BJ (cell line): ENCODE measurements around the gene C12orf57. TPM values are rescaled to one million over a fixed set of nuclear protein-coding genes. Genes with fewer than 3 reads are reported as not detected.

ENCODE experiments used
- CTCF ChIA-PET: fragments of 350-600 bp; formaldehyde crosslinking; extraction: SDS; loops from one replicate; lab custom pipeline; 2021; ENCODE audit warnings: antibody characterized with exemption, inconsistent platforms; lab: Yijun Ruan, JAX
- POLR2A ChIA-PET: fragments of 300-600 bp; sonication (Branson Sonifier 250); formaldehyde crosslinking; extraction: SDS; loops from one replicate; lab custom pipeline; 2021; ENCODE audit warnings: antibody characterized with exemption; lab: Charles Lee
- DNase-seq: peaks from one replicate; pipeline ENCODE4 v3.0.0-alpha.2; 2011; ENCODE audit warnings: low read depth
- H3K27me3 ChIP-seq: 2 replicates; pipeline ENCODE4 v1.6.0; 2011; ENCODE audit warnings: low read length; ENCODE audit not compliant: control insufficient read depth, insufficient read depth
- H3K36me3 ChIP-seq: 2 replicates; pipeline ENCODE4 v1.5.1; 2011; ENCODE audit warnings: low read length; ENCODE audit not compliant: control insufficient read depth, insufficient read depth
- H3K4me3 ChIP-seq: 2 replicates; pipeline ENCODE4 v1.5.1; 2011; ENCODE audit warnings: low read depth, mild to moderate bottlenecking, control low read depth, low read length
- polyA plus RNA-seq: library from polyadenylated mRNA; depleted of rRNA; stranded (reverse); fragments of >200 nt; gene quantifications from 2 replicates; pipeline ENCODE4 v1.2.3, GENCODE V29; 2011; rRNA removed
- small RNA-seq: library from RNA; depleted of rRNA; stranded (forward); fragments of <200 nt; gene quantifications from one replicate; pipeline ENCODE3, GENCODE V24; 2012; ENCODE audit warnings: low replicate concordance, low read depth; ENCODE audit not compliant: insufficient read length
- TF ChIP-seq, protein P1 (sequence below): IDR thresholded peaks from 2 replicates; pipeline ENCODE4 v1.5.1; 2011; ENCODE audit warnings: low read depth, mild to moderate bottlenecking, control low read depth, inconsistent platforms, low read length, moderate library complexity; ENCODE audit not compliant: insufficient read depth

Gene C12orf57
- polyA plus RNA-seq, 1 experiment, result 709 TPM

DNA sequence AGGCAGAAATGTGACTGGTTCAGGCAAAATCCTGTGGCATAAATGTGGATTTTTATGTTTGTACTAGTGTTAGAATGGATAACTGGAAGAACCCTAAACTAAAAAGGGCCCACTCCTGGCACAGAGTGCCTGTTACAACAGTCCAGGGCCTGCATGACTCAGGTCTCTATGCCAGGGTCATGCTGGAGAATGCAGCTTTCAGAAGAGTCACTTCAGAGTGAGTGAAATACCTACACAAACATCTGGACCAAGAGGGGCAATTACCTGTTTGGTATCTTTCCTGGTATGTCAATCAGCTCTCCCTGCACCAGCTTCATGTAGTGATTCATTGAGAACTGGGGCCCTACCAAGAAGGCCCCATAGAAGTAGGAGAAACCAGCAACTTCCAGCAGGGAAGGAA is 36.9 kb downstream of the C12orf57 start:
- DNase-seq, result no peak
- POLR2A ChIA-PET, result no interaction called here

DNA sequence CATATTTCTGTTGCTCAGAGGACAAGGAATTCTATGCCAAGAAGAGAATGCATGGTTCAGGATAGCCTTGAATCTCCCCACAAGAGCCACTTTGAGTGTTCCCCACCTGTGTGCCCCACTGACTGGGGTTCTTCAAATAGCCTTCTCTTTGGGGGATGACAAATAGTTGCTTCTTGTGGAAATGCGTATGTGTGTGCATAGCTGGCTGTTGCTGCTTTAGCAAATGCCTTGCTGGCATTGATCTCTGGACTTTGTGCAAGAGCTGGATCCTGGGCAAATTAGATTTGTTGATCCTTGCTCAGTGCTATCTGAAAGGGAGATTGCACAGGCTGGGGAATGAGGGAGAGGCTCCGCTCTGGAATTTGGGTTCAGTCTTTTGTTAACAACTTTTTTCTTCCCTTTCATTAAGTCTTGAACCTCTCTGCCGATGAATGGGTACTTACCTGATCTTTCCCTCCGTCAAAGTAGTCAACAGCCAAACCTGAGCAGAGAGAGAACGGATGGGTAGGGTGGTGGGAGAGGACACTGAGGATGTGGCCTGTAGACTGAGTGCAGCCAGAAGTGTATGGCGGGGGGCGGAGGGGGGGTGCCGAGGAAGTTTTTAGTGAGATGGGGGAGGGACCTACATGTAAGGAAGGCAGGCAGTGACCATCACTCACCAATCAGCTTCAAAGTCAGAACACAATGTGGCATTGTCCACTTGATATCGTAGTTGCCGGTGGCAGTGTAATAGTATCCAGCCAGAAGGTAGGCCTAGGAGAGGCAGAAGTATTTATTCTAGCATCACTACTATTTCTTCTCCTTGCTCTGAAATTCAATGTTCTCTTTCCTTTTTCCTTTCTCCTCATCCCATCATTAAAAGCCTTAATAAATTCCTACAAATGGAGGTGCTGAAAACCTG is 37.6 kb downstream of the C12orf57 start:
- Histone ChIP-seq H3K36me3 (peaks cover 11% of the 10 kb centered on the region), H3K4me3 (no peak overlapping the region), H3K27me3 (no peaks in the 10 kb centered on the region)
- ChIA-PET CTCF (no interaction called here), POLR2A (no interaction called here)
- DNase-seq, result no peak
- TF ChIP-seq, protein P1, sequence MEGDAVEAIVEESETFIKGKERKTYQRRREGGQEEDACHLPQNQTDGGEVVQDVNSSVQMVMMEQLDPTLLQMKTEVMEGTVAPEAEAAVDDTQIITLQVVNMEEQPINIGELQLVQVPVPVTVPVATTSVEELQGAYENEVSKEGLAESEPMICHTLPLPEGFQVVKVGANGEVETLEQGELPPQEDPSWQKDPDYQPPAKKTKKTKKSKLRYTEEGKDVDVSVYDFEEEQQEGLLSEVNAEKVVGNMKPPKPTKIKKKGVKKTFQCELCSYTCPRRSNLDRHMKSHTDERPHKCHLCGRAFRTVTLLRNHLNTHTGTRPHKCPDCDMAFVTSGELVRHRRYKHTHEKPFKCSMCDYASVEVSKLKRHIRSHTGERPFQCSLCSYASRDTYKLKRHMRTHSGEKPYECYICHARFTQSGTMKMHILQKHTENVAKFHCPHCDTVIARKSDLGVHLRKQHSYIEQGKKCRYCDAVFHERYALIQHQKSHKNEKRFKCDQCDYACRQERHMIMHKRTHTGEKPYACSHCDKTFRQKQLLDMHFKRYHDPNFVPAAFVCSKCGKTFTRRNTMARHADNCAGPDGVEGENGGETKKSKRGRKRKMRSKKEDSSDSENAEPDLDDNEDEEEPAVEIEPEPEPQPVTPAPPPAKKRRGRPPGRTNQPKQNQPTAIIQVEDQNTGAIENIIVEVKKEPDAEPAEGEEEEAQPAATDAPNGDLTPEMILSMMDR, result no peak

More for the DNA sequence above, 36.9 kb downstream of the C12orf57 start:
- CTCF ChIA-PET, result no interaction called here
- Histone ChIP-seq H3K27me3 (no peaks in the 10 kb centered on the region), H3K36me3 (peaks cover 11% of the 10 kb centered on the region), H3K4me3 (no peak overlapping the region)
- TF ChIP-seq, protein P1, result no peak

DNA sequence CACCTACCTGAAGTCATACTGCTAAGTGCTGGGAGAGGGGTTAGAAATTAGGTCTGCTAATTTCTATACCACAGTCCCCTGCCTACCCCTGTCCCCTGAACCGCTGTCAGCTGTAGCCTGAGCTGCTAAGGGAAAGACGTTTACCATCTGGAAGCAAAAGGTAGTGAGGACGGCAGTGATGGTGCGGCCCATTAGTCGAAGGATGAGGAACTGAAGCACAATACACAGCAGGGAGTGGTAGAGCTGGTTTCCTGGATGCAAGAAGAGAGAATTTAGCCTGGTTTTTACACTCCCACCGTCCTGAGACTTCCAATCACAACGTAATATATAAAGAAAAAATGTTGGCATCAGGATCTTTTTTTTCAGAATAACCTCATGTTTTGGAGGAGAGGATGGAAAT is 38.7 kb downstream of the C12orf57 start:
- Histone ChIP-seq H3K27me3 (no peaks in the 10 kb centered on the region), H3K4me3 (no peak overlapping the region), H3K36me3 (peaks cover 6% of the 10 kb centered on the region)
- TF ChIP-seq, protein P1, result no peak
- DNase-seq, result no peak
- ChIA-PET CTCF (no interaction called here), POLR2A (no interaction called here)

DNA sequence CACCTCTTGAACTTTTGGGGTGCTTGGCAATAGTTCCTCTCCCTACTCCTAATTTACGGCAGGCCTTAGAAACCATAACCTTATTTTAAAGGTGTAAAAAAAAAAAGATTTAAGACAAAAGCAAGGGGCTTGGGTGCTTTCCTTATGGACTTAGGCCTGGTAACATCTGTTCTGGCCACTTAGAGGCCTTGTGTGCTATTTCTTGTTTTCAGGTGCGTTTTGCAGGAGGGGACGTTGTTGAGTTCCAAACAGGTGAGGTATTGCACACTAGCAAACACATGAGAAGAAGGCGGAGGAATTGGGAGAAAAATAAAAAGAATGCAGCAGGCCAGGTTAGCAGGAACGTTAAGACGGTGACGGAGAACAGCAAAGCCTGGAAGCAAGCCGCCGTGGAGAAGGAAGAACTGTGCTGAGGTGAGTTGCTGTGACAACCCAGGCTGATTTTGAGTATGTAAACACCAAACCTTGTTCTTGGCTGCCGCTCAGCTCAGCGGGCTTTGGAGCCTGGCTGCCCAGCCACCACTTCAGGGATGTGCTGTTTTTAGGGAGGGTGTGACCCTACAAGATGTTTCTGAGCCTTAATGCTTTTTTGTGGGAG is 44.2 kb downstream of the C12orf57 start:
- Histone ChIP-seq H3K36me3 (peaks cover 4% of the 10 kb centered on the region; the same call in 1 of the 2 replicates), H3K4me3 (no peak overlapping the region), H3K27me3 (no peaks in the 10 kb centered on the region)
- no peak for DNase-seq
- POLR2A ChIA-PET, result no interaction called here
- CTCF ChIA-PET, result no interaction called here
- TF ChIP-seq, protein P1, result no peak

Small RNAs within 50 kb of the gene (small RNA-seq; reads per million reads assigned to genes)
- gene MIR141, result 13.3 reads per million, percentile 79 among the genes with 10 or more reads in this experiment
- 7.4 reads per million, percentile 71 among the genes with 10 or more reads in this experiment for gene MIR200C
- not detected for gene RNU7-1
- not detected for gene SCARNA12

Other genes with a start within 250 kb of the C12orf57 start
- 0.44 and 0.59 TPM in 2 replicates for gene PIANP, start 243.2 kb upstream of the C12orf57 start, polyA plus RNA-seq
- 128 and 200 TPM in 2 replicates for gene COPS7A, start 220.0 kb upstream of the C12orf57 start, polyA plus RNA-seq
- 287 and 345 TPM in 2 replicates for gene MLF2, start 190.9 kb upstream of the C12orf57 start, polyA plus RNA-seq
- gene PTMS, start 177.7 kb upstream of the C12orf57 start, polyA plus RNA-seq, result 234 and 241 TPM in 2 replicates
- 0.28 and 0.50 TPM in 2 replicates for gene LAG3, start 171.5 kb upstream of the C12orf57 start, polyA plus RNA-seq
- gene CD4, start 154.5 kb upstream of the C12orf57 start, polyA plus RNA-seq, result 0.33 and 0.42 TPM in 2 replicates
- 3.3 and 6.6 TPM in 2 replicates for gene GPR162, start 122.2 kb upstream of the C12orf57 start, polyA plus RNA-seq
- gene P3H3, start 115.6 kb upstream of the C12orf57 start, polyA plus RNA-seq, result 40.9 and 71.6 TPM in 2 replicates
- gene GNB3, start 103.1 kb upstream of the C12orf57 start, polyA plus RNA-seq, result 3.3 and 5.3 TPM in 2 replicates
- gene CDCA3, start 92.7 kb upstream of the C12orf57 start, polyA plus RNA-seq, result 39.2 and 57.1 TPM in 2 replicates
- 52.9 and 90.0 TPM in 2 replicates for gene USP5, start 91.9 kb upstream of the C12orf57 start, polyA plus RNA-seq
- gene TPI1, start 76.5 kb upstream of the C12orf57 start, polyA plus RNA-seq, result 2,446 and 2,656 TPM in 2 replicates
- gene SPSB2, start 70.7 kb upstream of the C12orf57 start, polyA plus RNA-seq, result 5.0 and 7.3 TPM in 2 replicates
- 12.7 and 13.3 TPM in 2 replicates for gene LRRC23, start 39.2 kb upstream of the C12orf57 start, polyA plus RNA-seq
- gene ENO2, start 29.4 kb upstream of the C12orf57 start, polyA plus RNA-seq, result 27.9 and 29.7 TPM in 2 replicates
- 13.0 and 15.9 TPM in 2 replicates for gene ATN1, start 16.1 kb upstream of the C12orf57 start, polyA plus RNA-seq
- not detected in 2 replicates for gene RNU7-1, start 206 bp upstream of the C12orf57 start, polyA plus RNA-seq
- gene PTPN6, start 7.3 kb downstream of the C12orf57 start, polyA plus RNA-seq, result 0.15 and 0.27 TPM in 2 replicates
- gene PHB2, start 26.6 kb downstream of the C12orf57 start, polyA plus RNA-seq, result 283 and 369 TPM in 2 replicates
- 37.5 and 53.9 TPM in 2 replicates for gene EMG1, start 26.9 kb downstream of the C12orf57 start, polyA plus RNA-seq
- 26.3 and 31.2 TPM in 2 replicates for gene LPCAT3, start 74.5 kb downstream of the C12orf57 start, polyA plus RNA-seq
- 329 and 341 TPM in 2 replicates for gene C1S, start 116.7 kb downstream of the C12orf57 start, polyA plus RNA-seq
- 668 and 703 TPM in 2 replicates for gene C1R, start 148.4 kb downstream of the C12orf57 start, polyA plus RNA-seq
- gene C1RL, start 165.2 kb downstream of the C12orf57 start, polyA plus RNA-seq, result 33.6 and 50.5 TPM in 2 replicates
- gene RBP5, start 184.9 kb downstream of the C12orf57 start, polyA plus RNA-seq, result not detected in 2 replicates
- 14.3 and 19.2 TPM in 2 replicates for gene CLSTN3, start 186.3 kb downstream of the C12orf57 start, polyA plus RNA-seq
- 14.8 and 21.4 TPM in 2 replicates for gene PEX5, start 245.7 kb downstream of the C12orf57 start, polyA plus RNA-seq